Breast epithelium (tissue), 4 donors: ENCODE results near the gene MYO5B. TPM values are rescaled to one million over a fixed set of nuclear protein-coding genes. Genes with fewer than 3 reads are reported as not detected.
"Not testable (repeated sequence)": the region's sequence is repeated elsewhere in the genome, so short reads cannot be mapped to it uniquely, and the experiment has no call there.

Experiments
- DNase-seq, 2 donors: peaks; one replicate each; pipeline ENCODE4 v3.0.0-alpha.2; 2019; ENCODE audit warnings: low spot score in 2 of 2
- H3K27ac ChIP-seq, 2 donors: fragments of 200-600 bp; sonication (generic) in 1 of 2; one replicate each; pipeline ENCODE4 v1.5.1; 2016 to 2019; ENCODE audit warnings: mild to moderate bottlenecking in 1 of 2
- H3K27me3 ChIP-seq, 2 donors: fragments of 200-600 bp; sonication (generic) in 1 of 2; one replicate each; pipeline versions ENCODE4 v1.5.1 to v1.6.0; 2017 to 2019; ENCODE audit warnings: control low read depth in 1 of 2, mild to moderate bottlenecking in 1 of 2
- H3K36me3 ChIP-seq: fragments of 200-600 bp; one replicate; pipeline ENCODE4 v1.5.1; 2019
- H3K4me1 ChIP-seq, 2 donors: fragments of 200-600 bp; sonication (generic); one replicate each; pipeline ENCODE4 v1.5.1; 2016 to 2019; ENCODE audit warnings: control low read depth in 1 of 2
- H3K4me3 ChIP-seq, 3 donors: fragments of 200-600 bp; sonication (generic); 1 replicate in 2 of 3; 2 replicates in 1 of 3; pipeline ENCODE4 v1.5.1; 2016 to 2019; ENCODE audit warnings: mild to moderate bottlenecking in 3 of 3, moderate library complexity in 2 of 3
- H3K9me3 ChIP-seq, 2 donors: fragments of 200-600 bp; sonication (generic) in 1 of 2; one replicate each; pipeline ENCODE4 v1.5.1; 2016 to 2019; ENCODE audit warnings: control low read depth in 1 of 2
- POLR2A ChIP-seq: fragments of 450-650 bp; IDR thresholded peaks from one replicate; pipeline ENCODE4 v1.6.1; 2016; ENCODE audit warnings: antibody characterized with exemption, mild to moderate bottlenecking, moderate library complexity
- POLR2AphosphoS5 ChIP-seq, 3 donors: sonication (generic); formaldehyde crosslinking; IDR thresholded peaks; one replicate each; pipeline ENCODE4 v1.6.1; 2017; ENCODE audit warnings: antibody characterized with exemption in 3 of 3
- intact Hi-C: fragments of 100-400 bp; cut with DNase I; formaldehyde crosslinking; loops from one replicate; pipeline ENCODE4 v1.15.1; 2023; ENCODE audit warnings: low total_unique reads
- total RNA-seq, 3 donors: library from RNA; depleted of rRNA; stranded (reverse); fragments of >200 nt; gene quantifications; one replicate each; pipeline ENCODE4 v1.1.0, GENCODE V29; 2016
- TF ChIP-seq, protein P1 (sequence below), 3 donors: fragments of 450-650 bp; IDR thresholded peaks; one replicate each; pipeline ENCODE4 v1.5.1; 2016 to 2017; ENCODE audit warnings: antibody characterized with exemption in 3 of 3, mild to moderate bottlenecking in 3 of 3, moderate library complexity in 3 of 3

MYO5B gene
- total RNA-seq, result 10 to 100 TPM in 2 of 3 donors, 1 to 10 TPM in 1; 2.4 to 53.1 (median 22.0) TPM

DNA sequence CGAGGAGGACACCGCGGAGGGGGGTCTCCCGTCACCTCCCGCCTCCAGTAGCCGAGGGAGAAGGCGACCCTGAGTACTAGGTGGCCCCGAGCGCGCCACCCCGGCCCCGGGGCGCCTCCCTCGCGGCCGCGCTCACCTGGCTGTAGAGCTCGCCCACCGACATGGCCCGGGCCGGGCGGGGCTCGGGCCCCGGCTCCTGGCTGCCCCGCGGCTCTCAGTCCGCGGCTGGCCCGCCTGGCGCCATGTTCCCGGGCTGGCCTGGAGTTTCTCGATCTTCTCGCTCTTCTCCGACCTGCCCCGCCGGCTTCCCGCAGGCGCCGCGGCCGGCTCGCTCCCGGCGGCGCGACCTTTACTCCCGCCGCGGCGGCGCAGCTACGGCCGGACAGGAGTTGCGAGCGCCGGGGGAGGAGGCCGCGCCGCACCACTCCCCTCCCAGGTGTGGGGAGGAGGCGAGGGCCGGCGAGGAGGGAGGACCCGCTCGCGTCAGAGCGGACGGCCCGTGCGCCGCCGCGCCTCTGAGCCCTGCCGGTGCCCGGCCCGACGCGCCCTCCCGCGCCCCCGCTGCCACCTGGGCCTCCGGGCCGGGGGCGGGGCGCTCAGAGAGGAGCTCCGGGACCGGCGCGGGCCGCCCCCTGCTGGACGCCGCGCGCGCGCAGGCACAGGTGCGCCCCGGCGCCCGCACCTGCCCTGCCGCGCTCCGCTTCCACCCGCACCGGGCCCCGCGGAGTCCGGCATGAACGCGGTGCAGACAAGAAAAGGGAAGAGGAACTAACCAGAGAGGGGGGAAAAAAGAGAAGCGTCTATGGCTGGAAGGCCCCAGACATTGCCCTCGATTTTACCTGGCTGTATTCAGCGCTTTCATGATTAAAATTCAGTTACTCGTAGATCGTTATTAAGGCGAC, at the start of gene MYO5B:
Gene MYO5B (minus strand): TSS at position 517 of the 902 bp plus-strand sequence. CDS start 354 bp downstream, at position 163.
- DNase-seq, result peak; percentile 73
- H3K27ac ChIP-seq, result peak within 1 kb of the TSS; percentile 76 to 80
- TF ChIP-seq, protein P1, sequence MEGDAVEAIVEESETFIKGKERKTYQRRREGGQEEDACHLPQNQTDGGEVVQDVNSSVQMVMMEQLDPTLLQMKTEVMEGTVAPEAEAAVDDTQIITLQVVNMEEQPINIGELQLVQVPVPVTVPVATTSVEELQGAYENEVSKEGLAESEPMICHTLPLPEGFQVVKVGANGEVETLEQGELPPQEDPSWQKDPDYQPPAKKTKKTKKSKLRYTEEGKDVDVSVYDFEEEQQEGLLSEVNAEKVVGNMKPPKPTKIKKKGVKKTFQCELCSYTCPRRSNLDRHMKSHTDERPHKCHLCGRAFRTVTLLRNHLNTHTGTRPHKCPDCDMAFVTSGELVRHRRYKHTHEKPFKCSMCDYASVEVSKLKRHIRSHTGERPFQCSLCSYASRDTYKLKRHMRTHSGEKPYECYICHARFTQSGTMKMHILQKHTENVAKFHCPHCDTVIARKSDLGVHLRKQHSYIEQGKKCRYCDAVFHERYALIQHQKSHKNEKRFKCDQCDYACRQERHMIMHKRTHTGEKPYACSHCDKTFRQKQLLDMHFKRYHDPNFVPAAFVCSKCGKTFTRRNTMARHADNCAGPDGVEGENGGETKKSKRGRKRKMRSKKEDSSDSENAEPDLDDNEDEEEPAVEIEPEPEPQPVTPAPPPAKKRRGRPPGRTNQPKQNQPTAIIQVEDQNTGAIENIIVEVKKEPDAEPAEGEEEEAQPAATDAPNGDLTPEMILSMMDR (IDR thresholded peaks at IDR 0.05), result peak in 2 of 3 donors; percentile 18 to 77
- TF ChIP-seq POLR2AphosphoS5 (IDR thresholded peaks at IDR 0.05) (peak in 1 of 3 donors; percentile 24), POLR2A (no peak)
- H3K4me3 ChIP-seq, result peak within 1 kb of the TSS; percentile 51 to 88 (median 59)
- H3K27me3 ChIP-seq, result peaks cover 0 to 3% of the 10 kb centered on the region in 2 donors
- no peaks in the 10 kb centered on the region for H3K36me3 ChIP-seq
- H3K9me3 ChIP-seq, result no peaks in the 10 kb centered on the region
- H3K4me1 ChIP-seq, result peaks cover 0 to 3% of the 10 kb centered on the region in 2 donors
- intact Hi-C loops, result no loop called here

GRCh38 chr18:50241768-50242167, 46.8 kb upstream of the MYO5B start:
- H3K27me3 ChIP-seq, H3K9me3 ChIP-seq, DNase-seq, intact Hi-C loops, H3K4me1 ChIP-seq, H3K36me3 ChIP-seq, H3K4me3 ChIP-seq, H3K27ac ChIP-seq: not testable (repeated sequence)

- H3K36me3 ChIP-seq, result no peaks in the 10 kb centered on the region
- H3K4me1 ChIP-seq, result no peaks in the 10 kb centered on the region
- no peak for DNase-seq
- H3K27ac ChIP-seq, result no peak overlapping the region
- no peak overlapping the region for H3K4me3 ChIP-seq
- H3K9me3 ChIP-seq, result peaks cover 0 to 8% of the 10 kb centered on the region in 2 donors
- intact Hi-C loops, result no loop called here
- TF ChIP-seq POLR2A (no peak), POLR2AphosphoS5 (IDR thresholded peaks at IDR 0.05) (no peak)
- TF ChIP-seq, protein P1 (IDR thresholded peaks at IDR 0.05), result no peak
- no peaks in the 10 kb centered on the region for H3K27me3 ChIP-seq
These were observed 45.2 kb upstream of the MYO5B start for GRCh38 chr18:50240080-50240563.

DNA sequence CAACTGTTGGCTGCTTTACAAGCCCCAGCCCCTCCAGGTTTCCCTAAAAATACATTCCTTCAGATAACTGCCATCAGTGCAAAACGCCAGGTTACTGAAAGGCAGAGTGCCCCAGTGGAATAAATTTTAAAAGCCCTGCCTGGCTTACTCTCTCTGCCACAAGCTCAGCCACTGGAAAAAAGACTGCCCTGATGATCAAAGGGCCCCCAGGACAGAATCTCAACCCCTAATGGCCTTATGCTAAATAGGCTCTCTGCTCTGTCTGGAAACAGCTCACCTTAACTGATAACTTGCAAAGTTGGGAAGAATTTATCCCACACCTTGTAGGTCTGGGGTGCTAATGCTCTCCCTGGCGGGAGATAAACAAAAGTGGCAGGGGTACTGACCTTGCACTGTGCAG, 37.5 kb upstream of the MYO5B start:
- no peak for TF ChIP-seq POLR2A
- TF ChIP-seq, protein P1 (IDR thresholded peaks at IDR 0.05), result no peak
- no peak for TF ChIP-seq POLR2AphosphoS5 (IDR thresholded peaks at IDR 0.05)
- Histone ChIP-seq H3K27ac (no peak overlapping the region), H3K4me1 (no peaks in the 10 kb centered on the region), H3K9me3 (no peaks in the 10 kb centered on the region), H3K36me3 (no peaks in the 10 kb centered on the region), H3K4me3 (no peak overlapping the region), H3K27me3 (no peaks in the 10 kb centered on the region)
- intact Hi-C loops, result no loop called here
- DNase-seq, result no peak

DNA sequence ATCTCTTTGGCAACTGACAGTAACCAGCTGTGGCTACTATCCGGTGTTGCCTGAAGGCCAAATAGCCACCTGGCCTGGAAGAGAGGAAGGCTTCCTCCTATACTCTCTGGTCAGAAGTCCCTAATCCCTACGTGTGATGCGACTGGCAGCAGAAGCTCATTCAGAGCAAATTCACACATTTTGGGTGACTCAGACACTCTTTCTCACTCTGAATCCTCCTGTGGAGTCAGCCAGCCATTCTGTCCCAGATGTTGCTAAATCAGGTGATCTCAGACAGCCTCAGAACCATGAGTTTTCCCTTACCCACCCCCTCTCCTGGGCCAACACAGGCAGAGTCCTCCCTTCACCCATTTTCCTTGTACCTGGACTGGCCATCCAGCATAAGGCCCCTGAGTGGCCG, 36.7 kb upstream of the MYO5B start:
- no peaks in the 10 kb centered on the region for H3K9me3 ChIP-seq
- H3K4me3 ChIP-seq, result no peak overlapping the region
- no peak for DNase-seq
- no peak for TF ChIP-seq POLR2A
- TF ChIP-seq POLR2AphosphoS5 (IDR thresholded peaks at IDR 0.05), result no peak
- TF ChIP-seq, protein P1 (IDR thresholded peaks at IDR 0.05), result no peak
- intact Hi-C loops, result no loop called here
- no peaks in the 10 kb centered on the region for H3K4me1 ChIP-seq
- H3K27ac ChIP-seq, result no peak overlapping the region
- no peaks in the 10 kb centered on the region for H3K27me3 ChIP-seq
- H3K36me3 ChIP-seq, result no peaks in the 10 kb centered on the region

GRCh38 chr18:50220249-50220648, 25.3 kb upstream of the MYO5B start:
- intact Hi-C loops, H3K27ac ChIP-seq, H3K4me3 ChIP-seq, H3K4me1 ChIP-seq, H3K27me3 ChIP-seq, H3K36me3 ChIP-seq, DNase-seq: not testable (repeated sequence)
- peaks cover 5 to 11% of the 10 kb centered on the region in 2 donors for H3K9me3 ChIP-seq
